HG03280 (cell line): ENCODE data around the gene ACIN1.

ENCODE experiments used
- ATAC-seq: cut with Tn5 transposase; IDR thresholded peaks from one replicate; pipeline ENCODE4 v1.9.1; 2021; ENCODE audit warnings: mild to moderate bottlenecking, moderate library complexity; ENCODE audit not compliant: unreplicated experiment

ACIN1 gene

DNA sequence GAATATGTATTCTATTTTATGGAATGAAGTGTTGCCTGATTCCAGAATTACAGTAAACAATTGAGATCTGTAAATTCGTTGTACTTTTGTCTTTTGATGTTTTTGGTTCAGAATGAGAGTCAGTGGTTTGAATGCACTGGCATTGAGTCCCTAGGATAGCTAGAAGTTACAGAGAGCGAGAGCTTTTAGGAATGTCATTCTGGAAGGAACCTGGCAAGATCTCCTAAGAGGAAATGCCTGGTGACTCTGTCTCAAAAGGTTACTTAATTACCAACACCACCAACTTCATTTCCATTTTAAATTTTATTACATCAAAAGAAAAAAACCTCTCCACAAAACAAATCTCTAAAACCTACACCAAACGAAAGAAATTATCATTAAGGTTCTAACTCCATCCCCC is 30.1 kb upstream of the ACIN1 start:
- ATAC-seq = no peak

GRCh38 chr14:23124337-23124954 is 29.5 kb upstream of the ACIN1 start:
- ATAC-seq = no peak

- ATAC-seq = no peak
These were observed 28.5 kb upstream of the ACIN1 start for GRCh38 chr14:23123419-23123818.

- no peak for ATAC-seq
These were observed 27.1 kb upstream of the ACIN1 start for GRCh38 chr14:23122086-23122485.

- no peak for ATAC-seq
These were observed 26.4 kb upstream of the ACIN1 start for GRCh38 chr14:23121361-23121771.

DNA sequence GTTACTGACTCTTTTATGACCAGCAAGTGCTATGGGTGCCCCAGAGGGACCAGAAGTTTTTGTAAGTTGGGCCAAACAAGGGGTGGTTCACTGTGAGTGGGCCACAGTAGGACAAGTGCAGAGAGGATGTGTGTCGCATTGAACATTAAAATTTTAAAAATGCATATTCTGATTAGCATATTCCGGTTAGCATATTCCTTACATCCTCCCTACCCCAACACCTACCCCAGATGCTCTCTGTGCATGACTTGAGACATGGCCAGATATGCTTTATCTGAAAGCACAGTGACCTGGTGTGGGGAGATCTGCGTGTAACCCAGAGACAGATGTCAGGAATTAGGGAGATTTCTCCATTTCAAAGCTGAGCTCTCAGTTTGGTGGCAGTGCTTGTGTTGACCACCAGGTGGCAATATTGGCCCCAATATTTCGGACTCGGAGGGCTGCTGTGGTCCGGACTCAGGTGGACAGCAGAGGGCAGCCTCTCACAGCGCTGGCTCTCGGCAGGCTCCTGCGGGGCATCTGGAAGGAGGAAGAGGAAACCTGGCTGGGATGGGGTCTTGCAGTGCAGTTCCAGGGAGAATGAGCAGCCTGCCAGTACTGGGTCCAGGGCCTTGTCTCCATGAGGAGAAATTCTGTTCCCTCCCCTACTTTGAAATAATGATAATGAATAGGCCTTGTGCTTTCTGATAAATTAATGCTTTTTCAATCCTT is 25.8 kb upstream of the ACIN1 start:
- ATAC-seq = peak; percentile 80

- no peak for ATAC-seq
These were observed 24.7 kb upstream of the ACIN1 start for GRCh38 chr14:23119363-23120327.

GRCh38 chr14:23118506-23119362 is 23.8 kb upstream of the ACIN1 start, which contains the start of gene CEBPE:
TSS of gene CEBPE (minus strand) at chr14:23119255. CDS start at chr14:23119091, 164 bp downstream.
- ATAC-seq = no peak

DNA sequence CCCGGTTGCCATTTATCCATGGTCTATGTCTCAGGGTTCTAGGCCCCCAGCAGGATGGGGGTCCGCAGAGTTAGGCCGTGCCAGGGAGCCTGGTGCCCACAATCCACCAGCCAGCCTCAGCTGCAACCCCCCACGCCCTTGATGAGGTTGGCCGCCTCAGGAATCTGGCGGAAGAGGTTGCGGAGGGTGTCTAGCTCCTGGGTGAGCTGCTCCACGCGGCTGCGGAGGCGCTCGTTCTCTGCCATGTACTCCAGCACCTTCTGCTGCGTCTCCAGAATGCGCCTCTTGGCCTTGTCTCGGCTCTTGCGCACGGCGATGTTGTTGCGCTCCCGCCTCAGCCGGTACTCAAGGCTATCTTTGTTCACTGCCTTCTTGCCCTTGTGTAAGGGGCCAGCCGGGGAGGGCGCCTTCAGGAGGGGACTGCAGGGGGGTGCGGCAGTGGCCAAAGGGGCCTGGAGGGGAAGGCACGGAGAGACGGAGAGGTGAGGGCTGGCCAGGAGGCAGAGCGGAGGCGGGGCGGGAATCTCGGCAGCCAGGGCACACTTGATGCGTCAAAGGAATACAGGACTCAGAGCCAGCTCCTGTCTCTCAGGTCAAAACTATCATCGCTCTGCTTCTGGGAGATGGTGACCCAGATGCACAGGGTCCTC is 22.6 kb upstream of the ACIN1 start:
- no peak for ATAC-seq

DNA sequence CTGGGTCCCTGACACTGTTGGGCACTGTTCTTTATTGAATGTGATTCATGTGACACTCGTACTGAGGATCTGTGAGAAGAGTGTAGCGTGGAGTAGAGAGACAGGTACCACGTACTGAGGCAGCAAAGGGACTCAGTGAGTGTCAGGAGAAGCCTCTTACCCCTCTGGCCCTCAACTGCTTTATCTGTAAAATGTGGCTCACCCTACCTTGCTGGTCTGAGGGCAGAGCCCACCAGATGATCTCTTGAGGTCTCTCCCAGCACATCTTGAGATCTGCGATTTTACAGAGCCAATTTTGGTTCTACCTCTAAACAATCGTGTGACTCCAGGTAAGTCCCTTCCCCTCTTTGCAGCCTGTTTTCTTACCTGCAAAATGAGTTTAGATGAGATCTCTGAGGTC is 21.0 kb upstream of the ACIN1 start:
- ATAC-seq = no peak

- no peak for ATAC-seq
These were observed 20.2 kb upstream of the ACIN1 start for GRCh38 chr14:23115039-23115731.

- ATAC-seq = no peak
These were observed 19.7 kb upstream of the ACIN1 start for GRCh38 chr14:23114669-23115038.

DNA sequence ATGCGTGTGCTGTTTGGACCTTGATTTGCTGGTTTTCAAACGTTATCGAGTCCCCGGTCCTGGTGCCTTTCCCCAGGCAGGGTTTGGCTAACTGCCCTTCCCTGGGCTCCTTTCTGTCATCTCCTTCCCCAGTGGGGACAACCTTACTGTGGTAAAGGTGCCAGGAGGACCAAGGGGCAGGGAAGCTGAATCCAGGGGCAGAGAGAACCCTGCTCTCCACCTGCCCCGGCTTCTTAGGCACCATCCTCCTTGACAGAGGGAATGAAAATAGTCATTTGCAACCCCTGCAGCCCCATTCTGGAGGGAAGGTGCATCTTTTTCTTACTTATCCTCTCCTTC is 19.2 kb upstream of the ACIN1 start:
- ATAC-seq = no peak

- ATAC-seq = no peak
These were observed 18.6 kb upstream of the ACIN1 start for GRCh38 chr14:23113431-23114119.

- no peak for ATAC-seq
These were observed 17.6 kb upstream of the ACIN1 start for GRCh38 chr14:23112359-23113178.

DNA sequence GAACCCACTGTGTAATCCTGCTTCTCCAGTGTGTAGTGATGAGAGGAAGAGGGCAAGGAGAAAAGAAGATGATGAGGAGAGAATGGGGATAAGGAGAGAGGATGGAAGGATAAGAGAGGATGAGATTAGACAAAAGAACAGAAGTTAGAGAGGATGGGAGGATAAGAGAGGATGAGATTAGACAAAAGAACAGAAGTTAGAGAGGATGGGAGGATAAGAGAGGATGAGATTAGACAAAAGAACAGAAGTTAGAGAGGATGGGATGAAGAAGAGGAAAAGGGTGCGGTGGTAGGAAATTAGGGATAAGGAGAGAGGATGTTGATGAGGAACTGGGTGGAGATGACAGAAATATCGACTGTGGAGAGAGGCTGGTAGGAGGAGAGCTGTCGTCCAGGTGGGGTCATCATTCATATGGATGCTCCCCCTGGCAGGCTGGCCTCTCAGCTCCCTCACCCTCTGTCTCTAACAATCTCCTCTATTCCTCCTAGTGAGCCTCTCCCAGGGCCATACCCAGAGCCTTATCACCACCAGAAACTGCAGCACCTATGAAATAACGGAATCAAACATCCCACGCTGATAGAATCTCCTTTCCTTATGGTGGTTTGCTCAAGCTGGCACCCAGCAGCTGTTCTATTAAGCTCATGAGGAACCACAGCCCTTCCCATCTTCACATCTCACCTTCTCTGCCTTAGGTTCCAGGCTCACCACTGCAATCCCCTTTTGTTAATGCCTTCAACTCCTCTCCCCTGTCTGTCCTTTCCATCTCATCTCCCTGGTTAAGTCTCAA is 15.8 kb upstream of the ACIN1 start:
- no peak for ATAC-seq

GRCh38 chr14:23109769-23110168 is 14.8 kb upstream of the ACIN1 start:
- no peak for ATAC-seq
